Smooth muscle cell (in vitro differentiated cells): ENCODE data around the gene ALG14. TPM values are rescaled to one million over a fixed set of nuclear protein-coding genes. Genes with fewer than 3 reads are reported as not detected.
A peak's percentile ranks its signal among the peaks of the same experiment; 100 is the strongest.

Source experiments
- DNase-seq: peaks from one replicate; lab custom pipeline; 2025; ENCODE audit not compliant: unreplicated experiment; lab: John Stamatoyannopoulos, UW
- H2AFZ ChIP-seq: fragments of 200-600 bp; sonication (generic); 2 replicates; pipeline ENCODE4 v1.6.0; 2016; ENCODE audit warnings: antibody characterized with exemption, low read depth, mild to moderate bottlenecking
- H3F3A ChIP-seq: fragments of 200-600 bp; sonication (generic); 2 replicates; pipeline ENCODE4 v1.6.0; 2017; ENCODE audit warnings: antibody characterized with exemption, low read depth
- H3K27ac ChIP-seq: fragments of 200-600 bp; sonication (generic); 2 replicates; pipeline ENCODE4 v1.5.1; 2016; ENCODE audit warnings: low read depth, mild to moderate bottlenecking
- H3K27me3 ChIP-seq: fragments of 200-600 bp; sonication (generic); 2 replicates; pipeline ENCODE4 v1.6.1; 2016; ENCODE audit warnings: low read depth, mild to moderate bottlenecking
- H3K36me3 ChIP-seq: fragments of 200-600 bp; sonication (generic); 2 replicates; pipeline ENCODE4 v1.5.1; 2016; ENCODE audit warnings: low read depth
- H3K4me1 ChIP-seq: fragments of 200-600 bp; sonication (generic); 2 replicates; pipeline ENCODE4 v1.5.1; 2016; ENCODE audit warnings: low read depth
- H3K4me2 ChIP-seq: fragments of 200-600 bp; sonication (generic); 2 replicates; pipeline ENCODE4 v1.6.0; 2016; ENCODE audit warnings: mild to moderate bottlenecking
- H3K4me3 ChIP-seq: fragments of 200-600 bp; sonication (generic); 2 replicates; pipeline ENCODE4 v1.5.1; 2016; ENCODE audit warnings: mild to moderate bottlenecking
- H3K79me2 ChIP-seq: fragments of 200-600 bp; sonication (generic); 2 replicates; pipeline ENCODE4 v1.6.0; 2016; ENCODE audit warnings: low read depth, mild to moderate bottlenecking
- H3K9ac ChIP-seq: fragments of 200-600 bp; sonication (generic); 2 replicates; pipeline ENCODE4 v1.6.0; 2016; ENCODE audit warnings: low read depth
- H3K9me3 ChIP-seq: fragments of 200-600 bp; sonication (generic); replicated peaks from 2 replicates; pipeline ENCODE4 v1.5.1; 2016; ENCODE audit warnings: low read depth
- H4K20me1 ChIP-seq: fragments of 200-600 bp; sonication (generic); 2 replicates; pipeline ENCODE4 v1.6.0; 2016; ENCODE audit warnings: low read depth
- WGBS: methylation state at CpG from one replicate; pipeline ENCODE4 v1.1.7; 2016; ENCODE audit warnings: low lambda C conversion rate; 5-methylcytosine and 5-hydroxymethylcytosine counted together
- polyA plus RNA-seq: library from polyadenylated mRNA; unstranded; fragments of >200 nt; fragmentation: Nextera tagmentation; extraction: Ambion mirVana; gene quantifications from 2 replicates; pipeline ENCODE4 v1.2.1, GENCODE V29; 2016
- total RNA-seq: library from RNA; depleted of rRNA; stranded (reverse); fragments of >200 nt; gene quantifications from 2 replicates; pipeline ENCODE4 v1.2.3, GENCODE V29; 2014
- TF ChIP-seq, protein P1 (sequence below): fragments of 200-600 bp; sonication (generic); IDR thresholded peaks from 2 replicates; pipeline ENCODE4 v1.5.1; 2017; ENCODE audit warnings: borderline replicate concordance, mild to moderate bottlenecking, antibody characterized with exemption; ENCODE audit not compliant: insufficient read depth, poor library complexity, severe bottlenecking

ALG14 gene
- total and polyA plus RNA-seq, 2 experiments from 2014 or later: 2.4 to 5.5 TPM

DNA sequence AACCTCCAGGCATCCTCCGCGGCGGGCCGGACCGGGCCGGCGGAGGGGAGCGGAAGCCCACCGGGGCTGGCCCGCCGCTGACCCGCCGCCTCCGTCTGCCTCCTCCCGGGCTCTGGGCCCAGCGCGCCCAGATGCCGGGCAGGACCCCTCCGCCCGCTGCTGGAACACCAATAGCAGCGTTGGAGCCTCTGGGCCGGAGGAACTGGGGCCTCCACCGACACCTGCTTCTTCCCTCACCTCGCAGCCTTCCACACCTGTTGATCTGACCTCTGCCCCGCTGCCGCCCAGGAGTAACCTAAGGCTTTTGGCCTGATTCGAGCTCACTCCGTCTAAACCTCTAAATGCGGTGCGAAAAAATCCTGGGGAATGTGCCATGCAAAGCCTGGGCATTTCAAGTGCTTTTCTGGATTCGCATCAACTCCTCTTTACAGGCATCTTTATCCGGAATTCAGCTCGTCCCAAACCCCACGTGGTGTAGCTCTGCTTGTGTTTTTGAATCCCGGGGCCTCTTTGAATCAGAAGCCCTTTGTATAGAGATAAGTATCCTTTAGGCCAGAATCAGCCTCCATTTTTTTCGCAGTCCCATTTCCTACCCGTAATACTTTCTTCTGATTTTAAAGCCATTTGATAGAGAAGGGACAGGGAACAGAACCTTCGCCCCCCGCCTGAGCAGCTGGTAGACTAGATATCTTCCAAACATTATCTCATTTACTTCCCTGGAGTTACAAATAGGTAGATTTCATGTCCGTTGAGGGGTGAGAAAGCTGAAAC is 145.2 kb downstream of the ALG14 start:
- peaks cover 52% of the 10 kb centered on the region for H3K4me1 ChIP-seq
- peak overlapping the region; percentile 93 for H3K4me3 ChIP-seq
- peak overlapping the region; percentile 88 for H3K4me2 ChIP-seq
- H3K27ac ChIP-seq: peak overlapping the region; percentile 96
- peaks cover 8% of the 10 kb centered on the region for H3F3A ChIP-seq
- H3K79me2 ChIP-seq: peaks cover 73% of the 10 kb centered on the region
- H4K20me1 ChIP-seq: peaks cover 36% of the 10 kb centered on the region
- peak overlapping the region; percentile 4 for H2AFZ ChIP-seq
- peak overlapping the region; percentile 91 for H3K9ac ChIP-seq
- H3K27me3 ChIP-seq: no peaks in the 10 kb centered on the region
- TF ChIP-seq, protein P1, sequence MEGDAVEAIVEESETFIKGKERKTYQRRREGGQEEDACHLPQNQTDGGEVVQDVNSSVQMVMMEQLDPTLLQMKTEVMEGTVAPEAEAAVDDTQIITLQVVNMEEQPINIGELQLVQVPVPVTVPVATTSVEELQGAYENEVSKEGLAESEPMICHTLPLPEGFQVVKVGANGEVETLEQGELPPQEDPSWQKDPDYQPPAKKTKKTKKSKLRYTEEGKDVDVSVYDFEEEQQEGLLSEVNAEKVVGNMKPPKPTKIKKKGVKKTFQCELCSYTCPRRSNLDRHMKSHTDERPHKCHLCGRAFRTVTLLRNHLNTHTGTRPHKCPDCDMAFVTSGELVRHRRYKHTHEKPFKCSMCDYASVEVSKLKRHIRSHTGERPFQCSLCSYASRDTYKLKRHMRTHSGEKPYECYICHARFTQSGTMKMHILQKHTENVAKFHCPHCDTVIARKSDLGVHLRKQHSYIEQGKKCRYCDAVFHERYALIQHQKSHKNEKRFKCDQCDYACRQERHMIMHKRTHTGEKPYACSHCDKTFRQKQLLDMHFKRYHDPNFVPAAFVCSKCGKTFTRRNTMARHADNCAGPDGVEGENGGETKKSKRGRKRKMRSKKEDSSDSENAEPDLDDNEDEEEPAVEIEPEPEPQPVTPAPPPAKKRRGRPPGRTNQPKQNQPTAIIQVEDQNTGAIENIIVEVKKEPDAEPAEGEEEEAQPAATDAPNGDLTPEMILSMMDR: no peak
- no peaks in the 10 kb centered on the region for H3K9me3 ChIP-seq
- 8% methylated on average over 34 of the region's 40 CpGs for WGBS
- H3K36me3 ChIP-seq: no peaks in the 10 kb centered on the region
- DNase-seq: no peak

GRCh38 chr1:94926915-94927404 is 145.8 kb downstream of the ALG14 start, which contains the start of gene CNN3:
Gene CNN3 (minus strand): TSS chr1:94927110. CDS start chr1:94926894, 216 bp downstream.
- WGBS: 1% methylated on average over 43 of the region's 57 CpGs
- peaks cover 79% of the 10 kb centered on the region for H3K79me2 ChIP-seq

DNA sequence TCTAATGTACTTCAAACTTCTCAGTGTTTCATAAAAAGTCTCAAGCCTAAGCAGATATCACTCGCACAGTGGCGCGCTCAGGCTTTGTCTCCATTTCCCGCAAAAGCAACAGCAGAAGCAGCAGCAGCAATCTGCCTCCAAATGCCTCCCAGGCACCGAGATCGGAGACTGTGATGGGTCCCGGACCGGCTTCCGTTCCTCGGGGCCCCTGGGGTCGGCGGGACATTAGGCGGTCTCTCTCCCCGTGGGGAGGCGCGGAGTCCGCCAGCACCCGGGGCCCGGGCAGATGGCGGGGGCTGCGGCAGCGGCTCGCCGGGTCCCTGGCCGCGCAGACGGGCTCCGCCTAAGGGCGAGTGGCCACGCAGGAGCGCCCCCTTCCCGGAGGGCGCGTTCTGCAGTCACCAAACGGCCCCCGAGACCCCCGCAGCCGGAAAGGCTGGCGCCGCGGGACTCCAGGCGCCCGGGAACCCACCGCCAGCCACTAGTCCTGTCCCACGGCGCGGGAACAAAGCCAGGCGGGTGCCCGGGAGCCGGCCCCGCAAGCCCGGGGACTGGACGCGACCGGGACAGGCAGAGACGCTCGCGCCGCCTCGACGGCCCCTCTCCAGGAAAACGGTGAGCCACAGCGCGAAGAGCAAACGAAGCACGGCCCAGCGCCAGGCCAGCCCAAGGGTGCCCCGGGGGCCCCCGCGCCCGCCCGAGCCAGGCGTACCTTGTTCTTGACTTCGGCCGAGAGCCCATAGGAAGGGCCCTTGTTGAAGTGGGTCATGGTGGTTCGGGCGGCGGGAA is 146.4 kb downstream of the ALG14 start:
- peak overlapping the region; percentile 88 for H3K4me2 ChIP-seq

More at GRCh38 chr1:94926915-94927404, 145.8 kb downstream of the ALG14 start, which contains the start of gene CNN3:
- TF ChIP-seq, protein P1: no peak
- H3K36me3 ChIP-seq: no peaks in the 10 kb centered on the region
- peaks cover 43% of the 10 kb centered on the region for H4K20me1 ChIP-seq
- H3K4me2 ChIP-seq: peak within 1 kb of the TSS; percentile 88
- peak within 1 kb of the TSS; percentile 4 for H2AFZ ChIP-seq
- H3K4me3 ChIP-seq: peak within 1 kb of the TSS; percentile 93
- peak within 1 kb of the TSS; percentile 98 for H3K9ac ChIP-seq
- no peaks in the 10 kb centered on the region for H3K9me3 ChIP-seq
- peaks cover 12% of the 10 kb centered on the region for H3F3A ChIP-seq
- peaks cover 59% of the 10 kb centered on the region for H3K4me1 ChIP-seq
- no peaks in the 10 kb centered on the region for H3K27me3 ChIP-seq
- peak within 1 kb of the TSS; percentile 96 for H3K27ac ChIP-seq
- peak; percentile 81 for DNase-seq

More for the DNA sequence above, 146.4 kb downstream of the ALG14 start:
- peaks cover 12% of the 10 kb centered on the region for H3F3A ChIP-seq
- H3K79me2 ChIP-seq: peaks cover 85% of the 10 kb centered on the region
- no peaks in the 10 kb centered on the region for H3K9me3 ChIP-seq
- peak overlapping the region; percentile 93 for H3K4me3 ChIP-seq
- peaks cover 49% of the 10 kb centered on the region for H4K20me1 ChIP-seq
- peak overlapping the region; percentile 96 for H3K27ac ChIP-seq
- DNase-seq: peak; percentile 69
- peak overlapping the region; percentile 98 for H3K9ac ChIP-seq
- peaks cover 65% of the 10 kb centered on the region for H3K4me1 ChIP-seq
- no peaks in the 10 kb centered on the region for H3K27me3 ChIP-seq
- TF ChIP-seq, protein P1: peak; percentile 43
- no peaks in the 10 kb centered on the region for H3K36me3 ChIP-seq
- under 1% methylated on average over 67 of the region's 78 CpGs for WGBS
- H2AFZ ChIP-seq: no peak overlapping the region
